ENCODE measurements around the gene DNAH7.

DNAH7 gene

DNA sequence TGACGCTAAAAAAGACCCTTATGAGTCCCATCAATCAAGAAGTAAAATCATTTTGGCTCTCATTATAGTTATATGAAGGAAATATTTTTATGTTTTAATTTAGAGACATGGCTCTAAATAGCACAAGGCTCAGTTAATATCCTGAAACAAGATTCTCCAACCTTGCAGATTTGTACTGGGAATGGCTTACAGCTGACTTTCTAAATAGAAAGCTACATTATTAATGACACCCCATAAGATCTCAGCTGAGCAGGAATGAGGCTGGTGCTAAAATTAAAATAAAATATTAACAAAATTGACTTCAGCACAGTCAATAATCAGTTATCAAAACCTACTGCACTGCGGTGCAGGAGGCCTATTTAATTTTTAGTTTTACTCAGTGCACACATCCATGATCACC lies 274.8 kb downstream of the DNAH7 start:
- no peak for DNase-seq

DNA sequence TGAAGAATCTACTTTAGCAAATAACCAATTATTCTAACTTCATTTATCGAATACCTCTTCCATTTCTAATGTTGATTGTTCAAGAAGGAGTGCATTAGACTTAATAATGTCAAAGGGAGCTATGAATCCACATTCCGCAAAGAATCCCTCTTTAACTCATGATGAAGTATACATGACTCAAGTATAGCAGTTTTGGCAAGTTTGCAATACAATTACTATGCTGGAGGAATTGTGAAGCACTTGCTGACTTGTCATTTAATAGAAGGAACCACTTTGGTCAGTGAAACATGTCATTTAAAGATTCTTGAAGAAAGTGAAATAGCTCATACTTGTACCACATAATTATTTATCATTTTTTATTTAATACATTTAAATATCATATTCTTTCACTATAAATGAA lies 286.5 kb downstream of the DNAH7 start:
- no peak for DNase-seq

- no peak for DNase-seq
Measured at GRCh38 chr2:195779491-195779890, 289.1 kb downstream of the DNAH7 start.

GRCh38 chr2:195769975-195770374 lies 298.7 kb downstream of the DNAH7 start:
- no peak for DNase-seq

GRCh38 chr2:195768431-195768830 lies 300.2 kb downstream of the DNAH7 start:
- DNase-seq: no peak

DNA sequence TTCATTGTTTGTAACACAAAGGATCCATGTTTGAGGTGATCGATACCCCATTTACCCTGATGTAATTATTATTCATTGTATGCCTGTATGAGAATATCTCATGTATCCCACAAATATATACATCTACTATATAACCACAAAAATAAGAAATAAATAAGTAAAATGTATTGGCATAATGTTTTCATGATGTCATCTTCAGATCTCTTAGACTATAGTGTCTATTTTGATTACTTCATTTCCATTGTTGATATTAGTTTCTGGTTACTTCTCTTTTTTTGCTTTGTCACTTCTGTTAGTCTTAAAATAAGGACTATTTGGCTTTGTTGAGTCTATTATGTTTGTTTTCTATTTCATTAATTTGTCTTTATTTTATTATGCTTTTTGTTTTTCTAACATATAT lies 301.9 kb downstream of the DNAH7 start:
- DNase-seq: no peak

DNA sequence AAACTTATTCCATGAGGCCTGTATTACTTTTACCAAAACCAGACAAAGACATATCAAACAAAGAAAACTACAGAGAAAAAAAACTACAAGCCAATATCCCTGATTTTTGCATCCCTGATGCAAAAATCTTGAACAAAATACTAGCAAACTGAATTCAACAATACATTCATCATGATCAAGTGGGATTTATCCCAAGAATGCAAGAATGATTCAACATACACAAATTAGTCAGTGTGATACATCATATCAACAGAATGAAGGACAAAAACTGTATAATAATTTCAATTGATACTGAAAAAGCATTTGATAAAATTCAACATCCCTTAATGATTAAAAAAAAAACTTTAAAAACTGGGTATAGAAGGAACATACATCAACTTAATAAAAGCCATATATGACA lies 304.8 kb downstream of the DNAH7 start:
- no peak for DNase-seq

GRCh38 chr2:195759877-195760276 lies 308.8 kb downstream of the DNAH7 start:
- DNase-seq: no peak

DNA sequence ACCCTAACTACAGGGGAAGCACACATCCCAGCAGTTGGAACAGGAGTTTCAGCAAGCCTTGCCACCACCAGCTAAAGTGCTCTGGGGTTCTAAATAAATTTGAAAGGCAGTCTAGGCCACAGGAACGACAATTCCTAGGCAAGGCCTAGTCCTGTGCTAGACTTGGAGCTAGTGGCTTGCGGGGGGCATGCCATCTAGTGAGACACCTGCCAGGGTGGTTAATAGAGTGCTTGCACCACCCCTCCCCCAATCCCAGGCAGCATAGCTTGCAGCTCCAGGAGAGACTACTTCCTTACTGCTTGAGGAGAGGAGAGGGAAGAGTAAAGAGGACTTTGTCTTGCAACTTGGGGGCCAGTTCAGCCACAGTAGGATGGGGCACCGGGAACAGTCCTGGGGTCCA lies 309.8 kb downstream of the DNAH7 start:
- no peak for DNase-seq

DNA sequence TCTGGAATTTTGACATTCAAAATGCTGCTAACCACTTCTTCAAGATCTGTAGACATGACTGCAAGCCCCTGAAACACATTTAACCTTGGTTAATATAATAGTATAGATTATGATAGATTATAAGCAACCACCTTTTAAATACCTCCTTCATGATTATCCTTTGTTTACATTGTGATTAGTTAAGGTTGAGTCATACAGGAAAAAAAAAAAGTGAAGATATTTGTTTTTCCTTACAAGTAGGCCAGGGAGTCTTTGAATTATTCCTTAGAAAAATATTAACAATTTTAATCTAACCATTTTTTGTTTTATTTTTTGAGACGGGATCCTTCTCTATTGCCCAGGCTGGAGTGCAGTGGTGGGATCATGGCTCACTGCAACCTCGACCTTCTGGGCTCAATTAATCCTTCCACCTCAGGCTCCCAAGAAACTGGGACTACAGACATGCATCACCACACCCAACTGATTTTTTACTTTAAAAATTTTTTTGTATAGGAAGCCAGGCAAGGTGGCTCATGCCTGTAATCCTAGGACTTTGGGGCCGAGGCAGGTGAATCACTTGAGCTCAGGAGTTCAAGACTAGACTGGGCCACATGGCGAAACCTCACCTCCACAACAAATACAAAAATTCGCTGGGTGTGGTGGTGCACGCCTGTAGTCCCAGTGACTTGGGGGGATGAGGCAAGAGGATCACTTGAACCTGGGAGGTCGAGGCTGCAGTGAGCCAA lies 312.3 kb downstream of the DNAH7 start:
- no peak for DNase-seq

- no peak for DNase-seq
Measured at GRCh38 chr2:195741191-195741590, 327.4 kb downstream of the DNAH7 start.

DNA sequence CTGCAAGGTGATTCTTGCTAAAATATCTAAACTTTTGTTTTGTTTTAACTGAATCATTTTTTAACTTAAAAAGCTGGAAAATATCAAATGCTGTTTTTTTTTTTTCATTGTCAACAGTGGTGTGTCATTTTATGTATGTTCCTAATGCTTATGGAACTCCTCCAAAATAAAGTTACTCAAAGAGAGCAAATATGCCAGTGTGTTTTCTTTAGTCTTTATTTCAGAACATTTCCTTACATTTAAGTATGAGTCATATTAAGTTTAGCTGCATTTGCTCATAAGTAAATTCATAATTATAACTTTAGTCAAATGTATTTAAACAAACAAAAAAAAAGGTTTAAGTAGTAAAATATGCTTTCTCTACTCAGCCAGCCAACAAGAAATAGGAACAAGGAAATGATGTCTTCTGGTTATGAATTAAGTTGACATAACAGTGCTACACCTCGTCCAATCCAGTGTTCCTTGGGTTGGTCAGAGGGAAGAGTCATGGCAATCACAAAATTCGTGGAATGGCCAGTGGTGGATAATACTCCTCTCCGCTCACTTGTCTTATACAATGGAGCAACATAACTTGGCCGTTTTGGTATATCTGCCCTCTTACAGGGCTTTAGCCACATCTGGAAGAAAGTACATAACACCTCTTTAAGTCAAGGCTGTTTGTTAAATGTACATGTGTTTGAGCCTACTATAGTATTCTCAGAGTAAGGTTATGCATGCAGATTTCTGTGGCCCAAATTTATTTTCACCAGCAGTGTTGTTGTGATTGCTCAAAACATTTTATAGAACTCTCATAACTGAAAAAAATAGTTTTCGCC lies 330.9 kb downstream of the DNAH7 start:
- DNase-seq: no peak

DNA sequence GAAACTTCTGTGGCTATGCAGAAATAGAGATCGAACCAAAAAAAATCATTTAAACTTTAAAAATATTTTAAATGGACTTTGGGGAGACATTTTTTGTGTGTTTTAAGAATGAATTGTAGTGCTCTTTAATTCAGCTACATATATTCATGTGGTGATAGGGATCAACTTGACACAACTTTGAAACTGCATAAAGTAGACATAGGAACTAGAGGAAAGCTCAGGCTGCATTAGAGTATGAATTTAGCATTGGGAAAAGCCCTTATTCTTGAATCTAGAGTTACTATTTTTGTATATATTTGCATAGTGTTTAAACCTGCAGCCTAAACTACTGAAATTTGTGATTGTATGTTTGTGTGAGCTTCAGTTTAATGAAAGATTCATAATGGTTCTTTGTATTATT lies 333.3 kb downstream of the DNAH7 start:
- no peak for DNase-seq

GRCh38 chr2:195734931-195735330 lies 333.7 kb downstream of the DNAH7 start:
- no peak for DNase-seq

- DNase-seq: no peak
Measured at GRCh38 chr2:195734395-195734794, 334.2 kb downstream of the DNAH7 start.

- DNase-seq: no peak
Measured at GRCh38 chr2:195733831-195734230, 334.8 kb downstream of the DNAH7 start.

DNA sequence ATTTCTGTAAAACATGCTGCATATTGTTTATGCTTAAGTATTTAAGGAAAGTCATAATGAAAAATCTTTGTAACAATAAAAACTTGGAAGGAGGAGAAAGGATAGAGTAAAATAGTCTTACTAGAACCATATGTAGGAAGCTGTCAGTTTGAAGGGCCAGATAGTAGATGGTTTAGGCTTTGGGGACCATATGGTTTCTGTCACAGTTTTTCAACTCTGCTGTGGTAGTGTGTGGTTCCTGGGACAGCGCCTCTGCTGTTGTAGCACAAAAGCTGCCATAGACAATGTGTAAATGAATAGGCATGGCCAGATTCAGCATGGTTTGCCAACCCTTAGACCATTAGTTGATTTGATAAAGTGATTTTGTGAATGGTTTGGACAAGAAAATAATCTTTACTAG lies 336.1 kb downstream of the DNAH7 start:
- DNase-seq: no peak

DNA sequence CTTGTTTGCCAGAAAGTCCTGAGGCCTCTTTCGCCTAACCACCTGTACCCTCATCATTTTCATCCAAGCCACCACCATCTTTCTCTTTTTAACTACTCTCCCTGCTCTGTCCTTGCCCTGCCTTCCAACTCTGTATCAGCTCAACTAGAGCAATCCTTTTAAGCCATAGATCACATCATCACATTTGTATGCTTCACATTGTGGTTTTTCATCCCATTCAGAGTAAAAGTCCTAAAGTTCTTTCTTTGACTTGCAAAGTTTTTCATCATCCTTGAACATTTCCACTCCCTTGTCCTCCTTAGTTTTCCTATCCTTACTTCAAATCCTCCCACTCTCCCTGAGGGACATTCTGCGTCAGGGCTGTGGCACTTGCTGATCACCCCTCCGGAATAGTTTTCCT lies 337.7 kb downstream of the DNAH7 start:
- DNase-seq: no peak

DNA sequence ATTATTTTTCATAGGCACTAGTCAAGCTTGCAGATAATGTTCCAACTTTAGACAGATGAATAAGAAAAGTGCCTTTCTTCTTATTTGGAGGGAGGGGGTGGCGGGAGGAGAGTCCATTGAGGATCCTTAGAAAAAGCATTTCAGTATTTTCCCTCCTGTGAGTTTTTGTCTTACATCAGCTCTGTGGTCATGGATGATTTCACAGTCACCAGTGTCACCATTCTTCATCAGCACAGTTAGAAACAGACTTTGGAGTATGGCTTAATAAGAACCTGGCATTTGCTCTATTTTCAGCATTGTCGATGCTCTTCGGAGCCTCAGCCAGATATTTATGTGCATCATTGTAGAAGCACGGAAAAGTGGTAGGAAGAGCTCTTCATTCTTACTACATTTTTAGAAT lies 341.5 kb downstream of the DNAH7 start:
- DNase-seq: no peak

- DNase-seq: no peak
Measured at GRCh38 chr2:195722075-195722474, 346.6 kb downstream of the DNAH7 start.

DNA sequence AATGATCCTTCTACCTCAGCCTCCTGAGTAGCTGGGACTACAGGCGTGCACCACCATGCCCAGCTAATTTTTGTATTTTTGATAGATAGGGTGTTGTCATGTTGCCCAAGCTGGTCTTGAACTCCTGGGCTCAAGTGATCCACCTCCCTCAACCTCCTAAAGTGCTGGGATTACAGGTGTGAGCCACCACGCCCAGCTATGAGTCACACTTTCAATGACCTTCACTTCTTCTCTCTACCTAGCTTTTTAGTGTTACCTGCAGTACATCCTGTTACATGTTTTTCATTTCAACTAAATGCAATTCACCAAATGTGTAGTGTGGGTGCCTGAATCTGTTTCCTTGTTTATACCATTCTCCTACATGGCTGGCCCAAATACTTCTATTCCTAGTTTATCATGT lies 347.6 kb downstream of the DNAH7 start:
- DNase-seq: no peak

- no peak for DNase-seq
Measured at GRCh38 chr2:195716466-195716865, 352.2 kb downstream of the DNAH7 start.

DNA sequence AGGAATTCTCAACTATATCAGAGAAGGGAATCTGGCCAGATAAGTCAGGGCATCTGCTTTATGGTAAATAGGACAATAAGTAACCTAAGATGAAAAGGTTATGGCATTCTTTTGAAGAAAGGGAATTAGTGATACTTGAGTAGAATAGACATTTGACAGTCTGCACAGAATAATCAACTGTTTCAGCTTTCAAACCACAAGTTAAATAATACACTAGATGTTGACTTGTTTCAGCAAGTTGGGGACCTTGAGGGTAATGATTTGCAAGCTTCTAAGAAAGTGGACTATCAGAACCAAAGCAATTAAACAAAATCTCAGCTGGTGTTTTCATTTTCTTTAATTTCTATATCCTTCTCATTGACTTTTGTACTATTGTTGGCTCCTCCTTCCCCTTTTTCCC lies 357.2 kb downstream of the DNAH7 start:
- no peak for DNase-seq

Measured in midbrain (tissue), 1 donor.